Mesenchymal stem cell (in vitro differentiated cells and primary cell): ENCODE data around the gene EARS2.
A peak's percentile ranks its signal among the peaks of the same experiment; 100 is the strongest.

Experiments
- DNase-seq: peaks from one replicate; pipeline ENCODE4 v3.0.0-alpha.2; 2013
- H2AFZ ChIP-seq: one replicate; pipeline ENCODE4 v1.6.1; 2013; ENCODE audit warnings: low read depth, mild to moderate bottlenecking, control low read depth, inconsistent platforms, low read length, moderate library complexity
- H2AK5ac ChIP-seq: 2 replicates; pipeline ENCODE4 v1.6.1; 2013; ENCODE audit warnings: low read length, moderate library complexity, mild to moderate bottlenecking, inconsistent platforms; ENCODE audit not compliant: severe bottlenecking
- H2BK120ac ChIP-seq: one replicate; pipeline ENCODE4 v1.6.1; 2013; ENCODE audit warnings: low read depth, mild to moderate bottlenecking, inconsistent platforms, low read length, moderate library complexity
- H2BK12ac ChIP-seq, 2 experiments: one replicate each; pipeline ENCODE4 v1.6.1; 2013; ENCODE audit warnings: inconsistent platforms in 2 of 2, low read length in 2 of 2, mild to moderate bottlenecking in 2 of 2, moderate library complexity in 2 of 2, control low read depth in 1 of 2
- H2BK15ac ChIP-seq: one replicate; pipeline ENCODE4 v1.6.1; 2013; ENCODE audit warnings: mild to moderate bottlenecking, low read depth, inconsistent platforms; ENCODE audit not compliant: poor library complexity, severe bottlenecking
- H2BK5ac ChIP-seq: 2 replicates; pipeline ENCODE4 v1.6.1; 2013; ENCODE audit warnings: low read depth, mild to moderate bottlenecking, low read length, control low read depth, inconsistent platforms; ENCODE audit not compliant: poor library complexity, severe bottlenecking
- H3K14ac ChIP-seq, 2 experiments: one replicate each; pipeline ENCODE4 v1.6.1; 2013; ENCODE audit warnings: inconsistent platforms in 2 of 2, low read length in 2 of 2, control low read depth in 1 of 2, mild to moderate bottlenecking in 1 of 2, moderate library complexity in 1 of 2
- H3K18ac ChIP-seq, 2 experiments: one replicate each; pipeline ENCODE4 v1.6.1; 2013; ENCODE audit warnings: inconsistent platforms in 2 of 2, low read length in 2 of 2, control low read depth in 1 of 2, low read depth in 1 of 2, mild to moderate bottlenecking in 1 of 2
- H3K23ac ChIP-seq, 2 experiments: one replicate each; pipeline ENCODE4 v1.6.1; 2013; ENCODE audit warnings: inconsistent platforms in 2 of 2, low read length in 2 of 2, mild to moderate bottlenecking in 2 of 2, moderate library complexity in 2 of 2, control low read depth in 1 of 2
- H3K27ac ChIP-seq: 2 replicates; pipeline ENCODE4 v1.5.1; 2013; ENCODE audit warnings: mild to moderate bottlenecking, moderate library complexity, low read length, control low read depth, inconsistent platforms; ENCODE audit not compliant: poor library complexity, severe bottlenecking
- H3K27me3 ChIP-seq, 2 experiments: 2 replicates each; pipeline versions ENCODE4 v1.6.1 to v1.7.0; 2013; ENCODE audit warnings: low read length in 2 of 2, mild to moderate bottlenecking in 2 of 2, moderate library complexity in 2 of 2, control low read depth in 1 of 2, inconsistent platforms in 1 of 2; ENCODE audit not compliant: control insufficient read depth in 1 of 2, insufficient read depth in 1 of 2
- H3K36me3 ChIP-seq, 2 experiments: 2 replicates each; pipeline versions ENCODE4 v1.6.1 to v1.7.0; 2013; ENCODE audit warnings: low read length in 2 of 2, control low read depth in 1 of 2, inconsistent platforms in 1 of 2, low read depth in 1 of 2, mild to moderate bottlenecking in 1 of 2; ENCODE audit not compliant: insufficient read depth in 2 of 2, control insufficient read depth in 1 of 2
- H3K4ac ChIP-seq, 2 experiments: one replicate each; pipeline ENCODE4 v1.6.1; 2013; ENCODE audit warnings: inconsistent platforms in 2 of 2, low read length in 2 of 2, mild to moderate bottlenecking in 2 of 2, moderate library complexity in 2 of 2, control low read depth in 1 of 2, low read depth in 1 of 2
- H3K4me1 ChIP-seq: 2 replicates; pipeline ENCODE4 v1.6.1; 2013; ENCODE audit warnings: low read depth, low read length, control low read depth; ENCODE audit not compliant: control insufficient read depth, insufficient read depth
- H3K4me2 ChIP-seq: 2 replicates; pipeline ENCODE4 v1.6.1; 2013; ENCODE audit warnings: low read length, mild to moderate bottlenecking, inconsistent platforms; ENCODE audit not compliant: poor library complexity, severe bottlenecking
- H3K4me3 ChIP-seq, 2 experiments: 2 replicates each; pipeline versions ENCODE4 v1.5.1 to v1.7.0; 2013; ENCODE audit warnings: low read length in 2 of 2, mild to moderate bottlenecking in 2 of 2, control low read depth in 1 of 2, low read depth in 1 of 2; ENCODE audit not compliant: insufficient read depth in 1 of 2
- H3K79me1 ChIP-seq: replicated peaks from 2 replicates; pipeline ENCODE4 v1.6.1; 2013; ENCODE audit warnings: mild to moderate bottlenecking, control low read depth, low read length, inconsistent platforms; ENCODE audit not compliant: poor library complexity, severe bottlenecking
- H3K9ac ChIP-seq: 2 replicates; pipeline ENCODE4 v1.7.0; 2013; ENCODE audit warnings: mild to moderate bottlenecking, low read length, moderate library complexity
- H3K9me3 ChIP-seq: 2 replicates; pipeline ENCODE4 v1.7.0; 2013; ENCODE audit warnings: mild to moderate bottlenecking, low read length; ENCODE audit not compliant: control insufficient read depth
- H4K8ac ChIP-seq: one replicate; pipeline ENCODE4 v1.6.1; 2013; ENCODE audit warnings: inconsistent platforms, mild to moderate bottlenecking, low read length, moderate library complexity
- H4K91ac ChIP-seq: one replicate; pipeline ENCODE4 v1.6.1; 2013; ENCODE audit warnings: mild to moderate bottlenecking, low read length, inconsistent platforms
- WGBS: methylation state at CpG from one replicate; pipeline ENCODE4 v1.1.7; 2013; ENCODE audit warnings: mixed read lengths; 5-methylcytosine and 5-hydroxymethylcytosine counted together

EARS2 gene

GRCh38 chr16:23527961-23528643 lies 29.0 kb downstream of the EARS2 start:
- H4K91ac ChIP-seq = no peak overlapping the region
- H2BK12ac ChIP-seq = no peak overlapping the region
- H3K14ac ChIP-seq = no peak overlapping the region
- peaks cover 16% of the 10 kb centered on the region for H3K4me1 ChIP-seq
- no peak overlapping the region for H3K9ac ChIP-seq
- no peak overlapping the region for H2AFZ ChIP-seq
- H2BK5ac ChIP-seq = peak overlapping the region; percentile 19
- 91% methylated on average over 11 of the region's 11 CpGs for WGBS
- no peak overlapping the region for H3K18ac ChIP-seq
- H3K4ac ChIP-seq = no peak overlapping the region
- H2AK5ac ChIP-seq = peak overlapping the region; percentile 44
- peak overlapping the region; percentile 79 for H3K27ac ChIP-seq
- no peak overlapping the region for H2BK120ac ChIP-seq
- no peak for DNase-seq
- H3K79me1 ChIP-seq = peaks cover 12% of the 10 kb centered on the region
- H4K8ac ChIP-seq = no peak overlapping the region
- H3K4me3 ChIP-seq = no peak overlapping the region
- H3K23ac ChIP-seq = no peak overlapping the region
- H3K36me3 ChIP-seq = peaks cover 58 to 79% of the 10 kb centered on the region in 2 experiments
- no peak overlapping the region for H2BK15ac ChIP-seq
- H3K9me3 ChIP-seq = no peaks in the 10 kb centered on the region
- no peaks in the 10 kb centered on the region for H3K27me3 ChIP-seq
- peak overlapping the region; percentile 4 for H3K4me2 ChIP-seq

DNA sequence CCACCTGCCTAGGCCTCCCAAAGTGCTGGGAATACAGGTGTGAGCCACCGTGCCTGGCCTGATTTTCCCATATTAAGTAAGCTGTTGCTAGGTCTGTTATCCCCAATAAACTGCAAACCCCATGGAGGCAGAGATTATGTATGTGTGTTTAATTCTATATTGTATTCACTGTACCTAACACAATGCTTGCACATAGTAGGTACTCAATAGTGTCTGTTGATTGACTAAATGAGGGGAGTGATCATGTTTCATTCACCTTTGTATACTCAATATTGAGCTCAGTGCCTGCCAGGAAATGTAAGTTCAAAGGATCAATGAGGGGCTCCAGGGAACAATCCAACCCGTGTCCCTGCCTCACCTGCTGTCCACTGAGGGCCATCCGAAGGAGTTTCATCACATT lies 32.3 kb downstream of the EARS2 start:
- Histone ChIP-seq H4K91ac (no peak overlapping the region), H3K18ac (no peak overlapping the region), H3K27ac (no peak overlapping the region), H2BK15ac (no peak overlapping the region), H3K14ac (no peak overlapping the region), H3K36me3 (peaks cover 43 to 78% of the 10 kb centered on the region in 2 experiments), H2AK5ac (no peak overlapping the region), H3K4me2 (no peak overlapping the region), H2BK120ac (no peak overlapping the region), H3K23ac (no peak overlapping the region), H2BK12ac (no peak overlapping the region), H3K79me1 (peaks cover 7% of the 10 kb centered on the region), H3K9me3 (no peaks in the 10 kb centered on the region), H4K8ac (no peak overlapping the region), H3K4me1 (peaks cover 16% of the 10 kb centered on the region), H2BK5ac (no peak overlapping the region), H3K27me3 (no peaks in the 10 kb centered on the region), H2AFZ (no peak overlapping the region), H3K9ac (no peak overlapping the region), H3K4me3 (no peak overlapping the region), H3K4ac (no peak overlapping the region)
- DNase-seq = no peak
- WGBS = 100% methylated on average over 2 of the region's 3 CpGs

DNA sequence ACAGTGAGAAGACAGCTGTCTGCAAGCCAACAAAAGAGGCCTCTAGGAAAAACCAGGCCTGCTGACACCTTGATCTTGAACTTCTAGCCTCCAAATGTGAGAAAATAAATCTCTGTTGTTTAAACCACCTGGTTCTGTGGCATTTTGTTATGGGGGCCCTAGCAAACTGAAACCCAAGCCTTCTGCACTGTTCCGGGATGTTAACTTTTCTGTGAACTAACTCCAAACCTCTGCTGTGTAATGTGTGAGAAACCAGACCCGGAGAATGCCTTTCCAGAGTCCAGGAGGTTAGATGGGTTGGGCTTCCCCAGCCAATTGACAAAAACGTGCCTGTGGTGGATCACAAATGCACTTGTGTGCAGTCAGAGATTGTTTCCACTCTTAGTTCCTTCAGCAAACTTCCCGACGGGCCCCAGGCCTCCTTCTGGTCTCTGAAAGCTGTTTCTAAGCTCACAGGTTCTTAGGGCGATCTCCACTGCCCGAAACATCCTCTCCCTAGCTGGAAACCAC lies 33.2 kb downstream of the EARS2 start:
- DNase-seq = no peak
- no peak overlapping the region for H2BK15ac ChIP-seq
- no peak overlapping the region for H3K23ac ChIP-seq
- H2AK5ac ChIP-seq = no peak overlapping the region
- peaks cover 9% of the 10 kb centered on the region for H3K79me1 ChIP-seq
- H2BK120ac ChIP-seq = no peak overlapping the region
- H3K27me3 ChIP-seq = no peaks in the 10 kb centered on the region
- no peak overlapping the region for H3K4me2 ChIP-seq
- no peak overlapping the region for H3K27ac ChIP-seq
- WGBS = 97% methylated on average over 7 of the region's 7 CpGs
- no peak overlapping the region for H4K8ac ChIP-seq
- H3K18ac ChIP-seq = no peak overlapping the region
- no peak overlapping the region for H2BK12ac ChIP-seq
- no peak overlapping the region for H3K9ac ChIP-seq
- no peak overlapping the region for H4K91ac ChIP-seq
- H3K14ac ChIP-seq = no peak overlapping the region
- peaks cover 41 to 78% of the 10 kb centered on the region in 2 experiments for H3K36me3 ChIP-seq
- peaks cover 14% of the 10 kb centered on the region for H3K4me1 ChIP-seq
- H3K4ac ChIP-seq = no peak overlapping the region
- no peak overlapping the region for H2AFZ ChIP-seq
- H3K4me3 ChIP-seq = no peak overlapping the region
- H3K9me3 ChIP-seq = no peaks in the 10 kb centered on the region
- no peak overlapping the region for H2BK5ac ChIP-seq

DNA sequence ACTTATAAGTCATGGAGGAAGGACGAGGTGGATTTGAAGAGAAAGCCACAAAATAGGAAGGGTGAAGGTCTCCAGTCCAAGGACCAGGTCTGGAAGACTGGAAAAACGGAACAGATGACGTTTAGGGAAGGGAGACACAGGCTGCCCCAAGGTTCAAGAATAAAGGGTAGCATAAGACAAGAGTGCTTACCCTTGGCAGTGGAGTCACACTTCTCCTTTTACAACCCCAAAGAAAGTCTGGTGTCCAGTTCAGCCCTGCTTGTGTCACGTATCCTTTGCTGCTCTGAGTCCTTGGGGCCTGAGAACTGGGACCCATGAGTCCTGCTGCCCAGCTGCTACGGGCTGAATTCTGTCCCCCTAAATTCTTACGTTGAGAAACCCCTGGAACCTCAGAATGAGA lies 33.8 kb downstream of the EARS2 start:
- no peak overlapping the region for H3K4me3 ChIP-seq
- no peak overlapping the region for H2BK120ac ChIP-seq
- H3K23ac ChIP-seq = no peak overlapping the region
- peaks cover 9% of the 10 kb centered on the region for H3K79me1 ChIP-seq
- DNase-seq = no peak
- no peak overlapping the region for H2AK5ac ChIP-seq
- no peak overlapping the region for H3K4ac ChIP-seq
- H3K18ac ChIP-seq = no peak overlapping the region
- H3K27ac ChIP-seq = no peak overlapping the region
- no peak overlapping the region for H3K9ac ChIP-seq
- no peak overlapping the region for H2AFZ ChIP-seq
- H2BK5ac ChIP-seq = no peak overlapping the region
- peaks cover 8% of the 10 kb centered on the region for H3K4me1 ChIP-seq
- no peak overlapping the region for H2BK12ac ChIP-seq
- no peaks in the 10 kb centered on the region for H3K9me3 ChIP-seq
- 99% methylated on average over 6 of the region's 6 CpGs for WGBS
- H3K4me2 ChIP-seq = no peak overlapping the region
- no peak overlapping the region for H3K14ac ChIP-seq
- H4K91ac ChIP-seq = no peak overlapping the region
- H2BK15ac ChIP-seq = no peak overlapping the region
- H3K27me3 ChIP-seq = no peaks in the 10 kb centered on the region
- peaks cover 38 to 74% of the 10 kb centered on the region in 2 experiments for H3K36me3 ChIP-seq
- H4K8ac ChIP-seq = no peak overlapping the region
